GM19452 (cell line): ENCODE data around the gene CNN3.

ENCODE experiments used
- ATAC-seq: cut with Tn5 transposase; IDR thresholded peaks from one replicate; pipeline ENCODE4 v1.9.1; 2021; ENCODE audit not compliant: unreplicated experiment

Gene CNN3

GRCh38 chr1:94892604-94893254, 34.2 kb downstream of the CNN3 start:
- ATAC-seq = no peak

- no peak for ATAC-seq
Observed at GRCh38 chr1:94888201-94888600, 38.7 kb downstream of the CNN3 start.

GRCh38 chr1:94887603-94888171, 39.2 kb downstream of the CNN3 start:
- no peak for ATAC-seq

GRCh38 chr1:94887106-94887505, 39.8 kb downstream of the CNN3 start:
- ATAC-seq = no peak

- no peak for ATAC-seq
Observed at GRCh38 chr1:94886361-94886760, 40.5 kb downstream of the CNN3 start.

GRCh38 chr1:94884507-94884906, 42.4 kb downstream of the CNN3 start:
- ATAC-seq = no peak

- no peak for ATAC-seq
Observed at GRCh38 chr1:94884106-94884505, 42.8 kb downstream of the CNN3 start.

GRCh38 chr1:94883691-94884090, 43.2 kb downstream of the CNN3 start:
- ATAC-seq = no peak

GRCh38 chr1:94878329-94878728, 48.6 kb downstream of the CNN3 start:
- ATAC-seq = no peak

- ATAC-seq = no peak
Observed at GRCh38 chr1:94876362-94876761, 50.5 kb downstream of the CNN3 start.

GRCh38 chr1:94875794-94876193, 51.1 kb downstream of the CNN3 start:
- ATAC-seq = no peak

- ATAC-seq = no peak
Observed at GRCh38 chr1:94874423-94874822, 52.5 kb downstream of the CNN3 start.

GRCh38 chr1:94873520-94874351, 53.2 kb downstream of the CNN3 start:
- ATAC-seq = peak; percentile 51

GRCh38 chr1:94872771-94873495, 54.0 kb downstream of the CNN3 start:
- ATAC-seq = no peak

- ATAC-seq = no peak
Observed at GRCh38 chr1:94871031-94871430, 55.9 kb downstream of the CNN3 start.

- ATAC-seq = no peak
Observed at GRCh38 chr1:94866164-94866807, 60.6 kb downstream of the CNN3 start.

- no peak for ATAC-seq
Observed at GRCh38 chr1:94865360-94865759, 61.5 kb downstream of the CNN3 start.

- ATAC-seq = no peak
Observed at GRCh38 chr1:94864821-94865220, 62.1 kb downstream of the CNN3 start.

- ATAC-seq = no peak
Observed at GRCh38 chr1:94863919-94864318, 63.0 kb downstream of the CNN3 start.

- ATAC-seq = no peak
Observed at GRCh38 chr1:94863297-94863911, 63.5 kb downstream of the CNN3 start.

GRCh38 chr1:94862718-94863117, 64.2 kb downstream of the CNN3 start:
- ATAC-seq = no peak
